GM21619 (cell line): ENCODE results near the gene SEMA5B.

ENCODE experiments used
- ATAC-seq: cut with Tn5 transposase; IDR thresholded peaks from one replicate; pipeline ENCODE4 v1.9.1; 2021; ENCODE audit not compliant: unreplicated experiment

The SEMA5B gene

GRCh38 chr3:122868322-122868721, 159.2 kb downstream of the SEMA5B start:
- ATAC-seq = no peak

DNA sequence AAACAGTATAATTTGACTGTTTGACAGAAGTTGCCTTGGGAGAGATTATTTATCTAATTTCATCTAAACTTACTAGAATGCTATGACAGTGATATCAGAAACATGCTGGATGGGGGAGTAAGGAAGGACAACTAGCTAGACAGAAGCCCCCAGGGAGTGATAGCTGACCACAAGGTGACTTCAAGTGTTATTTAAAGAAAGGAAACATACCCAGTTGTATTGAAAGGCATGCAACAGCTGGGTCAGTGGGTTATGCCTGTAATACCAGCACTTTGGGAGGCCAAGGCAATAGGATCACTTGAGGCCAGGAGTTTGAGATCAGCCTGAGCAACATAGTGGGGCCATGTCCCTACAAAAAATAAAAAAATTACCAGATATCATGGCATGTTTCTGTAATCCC, 163.1 kb downstream of the SEMA5B start:
- no peak for ATAC-seq

DNA sequence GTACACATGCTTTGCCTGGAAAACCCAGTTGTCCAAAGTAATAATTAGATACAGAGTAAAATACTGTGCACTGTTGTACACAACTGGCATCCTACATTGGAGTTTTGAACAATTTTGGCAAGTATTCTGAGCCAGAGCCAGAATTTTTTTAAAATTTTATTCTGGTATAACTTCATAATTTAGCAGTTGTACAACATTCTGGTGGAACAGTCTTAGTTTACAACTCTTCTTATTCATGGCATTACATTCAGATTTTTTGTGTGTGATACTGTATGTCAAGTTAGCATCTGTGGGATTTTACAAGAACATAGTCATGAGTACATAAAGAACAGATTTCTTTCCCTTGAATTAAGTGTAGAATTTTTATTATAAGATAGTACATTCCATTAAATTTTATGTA, 165.2 kb downstream of the SEMA5B start:
- ATAC-seq = no peak
